HG02798 (cell line): ENCODE data around the gene JADE1.

ENCODE experiments used
- ATAC-seq: cut with Tn5 transposase; IDR thresholded peaks from one replicate; pipeline ENCODE4 v1.9.1; 2021; ENCODE audit warnings: mild to moderate bottlenecking; ENCODE audit not compliant: unreplicated experiment, poor library complexity

JADE1 gene

DNA sequence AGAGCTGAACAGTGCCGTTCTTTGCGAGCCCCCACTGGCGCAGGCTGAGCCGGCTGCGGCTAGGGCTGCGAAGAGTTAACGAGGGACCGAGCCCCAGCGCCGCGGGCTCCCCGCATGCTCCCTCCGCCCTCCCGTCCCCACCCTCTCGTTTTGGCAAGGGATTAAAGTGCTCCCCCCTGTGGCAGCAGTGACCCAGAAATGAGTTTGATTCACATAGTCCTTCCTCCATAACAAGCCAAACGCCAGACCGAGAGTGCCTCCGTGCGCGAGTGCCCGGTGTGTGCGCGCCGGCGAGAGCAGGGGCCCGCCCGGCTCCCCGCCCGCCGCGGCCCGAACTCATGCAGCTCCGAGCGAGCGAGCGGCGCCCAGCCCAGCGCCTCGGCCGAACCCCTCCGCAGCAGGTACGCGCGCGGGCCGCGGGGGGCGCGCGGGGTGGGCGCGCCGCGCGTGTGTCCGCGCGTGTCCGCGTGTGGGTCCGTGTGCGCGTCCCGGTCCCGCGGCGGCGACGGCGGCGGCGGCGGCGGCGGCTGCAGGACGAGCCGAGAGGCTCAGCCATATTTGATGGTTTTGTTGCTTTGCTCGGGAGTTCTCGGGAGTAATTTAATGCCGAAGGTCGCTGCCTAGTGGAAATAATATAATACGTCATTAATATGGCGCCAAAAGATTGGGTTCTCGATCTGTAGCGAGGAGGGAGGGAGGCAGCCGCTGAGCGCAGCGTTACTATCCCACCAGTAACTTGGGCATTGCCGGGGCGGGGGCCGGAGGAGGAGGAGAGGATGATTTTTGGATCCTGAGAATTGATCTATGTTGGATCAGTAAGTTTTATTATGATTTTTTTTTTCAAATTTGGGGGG, at the start of gene JADE1:
JADE1 (plus strand) TSS at position 224 of the 854 bp plus-strand sequence. CDS start 22,059 bp downstream, outside the sequence.
- ATAC-seq: peak; percentile 63

DNA sequence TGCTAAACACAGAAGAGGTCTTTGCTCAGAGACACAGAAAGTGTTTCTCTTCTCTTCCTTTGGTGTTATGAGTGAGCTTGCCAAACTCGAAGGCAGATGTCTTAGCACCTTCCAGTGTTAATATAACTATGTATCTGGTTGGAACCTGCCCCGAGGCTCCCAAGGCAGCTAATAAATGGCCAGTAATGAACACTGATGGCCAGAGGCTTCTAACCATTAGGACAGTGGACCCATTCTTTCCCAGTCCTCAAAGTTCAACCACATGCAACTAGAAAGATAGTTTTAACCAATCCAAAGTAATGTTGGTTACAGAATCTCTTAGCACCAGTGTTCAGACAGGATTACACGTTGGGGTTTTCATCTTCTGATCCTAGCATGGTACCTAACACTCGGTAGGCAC, 42.7 kb upstream of the JADE1 start:
- no peak for ATAC-seq

GRCh38 chr4:128768373-128768996, 41.0 kb upstream of the JADE1 start:
- ATAC-seq: no peak

- ATAC-seq: no peak
Measured at GRCh38 chr4:128769011-128769410, 40.5 kb upstream of the JADE1 start.

- no peak for ATAC-seq
Measured at GRCh38 chr4:128770807-128771206, 38.7 kb upstream of the JADE1 start.

DNA sequence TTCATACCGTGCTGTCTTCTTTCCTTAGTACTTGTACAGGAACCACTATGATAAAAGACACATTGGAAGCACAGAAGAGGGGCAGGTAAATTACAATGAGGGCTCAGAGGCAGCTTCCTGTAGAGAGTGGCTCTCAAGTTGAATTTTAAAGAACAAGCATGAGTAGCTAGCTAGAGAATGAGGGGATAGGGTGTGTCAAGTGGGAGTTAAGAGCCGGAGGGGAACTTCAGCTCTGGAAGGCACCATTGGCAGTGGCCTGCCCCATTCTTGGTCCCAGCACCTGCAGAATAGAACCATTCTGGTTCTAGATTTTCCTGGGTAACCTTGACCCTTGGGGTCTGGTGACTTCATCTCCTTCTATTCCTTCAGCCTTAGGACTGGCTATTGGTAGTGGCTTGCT, 34.0 kb upstream of the JADE1 start:
- ATAC-seq: no peak

GRCh38 chr4:128775916-128776315, 33.6 kb upstream of the JADE1 start:
- ATAC-seq: no peak

DNA sequence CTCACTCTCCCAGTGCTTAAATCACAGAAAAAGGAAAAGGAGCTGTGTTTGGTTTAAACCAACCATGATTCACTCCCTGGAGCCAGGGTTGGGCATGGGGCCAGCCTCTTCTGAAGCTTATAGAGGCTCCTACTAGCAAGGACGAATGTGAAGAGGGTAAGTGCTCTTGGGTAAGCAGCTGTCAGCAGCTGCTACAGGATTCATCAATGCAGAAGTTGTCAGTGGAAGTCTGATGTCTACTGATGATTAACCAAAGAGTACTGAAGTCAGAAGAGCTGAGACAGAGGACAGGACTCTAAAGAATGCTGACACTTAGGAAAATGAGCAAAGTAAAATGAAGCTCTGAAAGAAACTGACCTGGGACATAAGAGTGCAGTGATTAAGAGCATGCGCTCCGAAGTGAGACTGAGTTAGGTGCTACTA, 32.7 kb upstream of the JADE1 start:
- no peak for ATAC-seq

DNA sequence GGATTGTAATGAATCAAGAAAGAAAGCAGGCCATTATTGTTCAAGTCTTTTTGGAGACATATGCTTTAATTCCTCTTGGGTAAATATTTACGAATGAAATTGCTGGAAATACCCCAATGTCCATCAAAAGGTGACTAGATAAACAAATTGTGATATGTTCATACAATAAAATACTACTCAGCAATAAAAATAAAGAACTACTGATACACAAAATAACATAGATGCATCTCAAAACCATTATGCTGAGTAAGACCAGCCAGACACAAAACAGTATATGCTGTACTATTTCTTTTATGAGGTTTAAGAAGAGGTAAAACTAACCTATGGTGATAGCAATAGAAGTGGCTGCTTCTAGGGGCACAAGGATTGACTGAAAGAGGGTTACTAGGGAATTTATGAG, 28.8 kb upstream of the JADE1 start:
- no peak for ATAC-seq

DNA sequence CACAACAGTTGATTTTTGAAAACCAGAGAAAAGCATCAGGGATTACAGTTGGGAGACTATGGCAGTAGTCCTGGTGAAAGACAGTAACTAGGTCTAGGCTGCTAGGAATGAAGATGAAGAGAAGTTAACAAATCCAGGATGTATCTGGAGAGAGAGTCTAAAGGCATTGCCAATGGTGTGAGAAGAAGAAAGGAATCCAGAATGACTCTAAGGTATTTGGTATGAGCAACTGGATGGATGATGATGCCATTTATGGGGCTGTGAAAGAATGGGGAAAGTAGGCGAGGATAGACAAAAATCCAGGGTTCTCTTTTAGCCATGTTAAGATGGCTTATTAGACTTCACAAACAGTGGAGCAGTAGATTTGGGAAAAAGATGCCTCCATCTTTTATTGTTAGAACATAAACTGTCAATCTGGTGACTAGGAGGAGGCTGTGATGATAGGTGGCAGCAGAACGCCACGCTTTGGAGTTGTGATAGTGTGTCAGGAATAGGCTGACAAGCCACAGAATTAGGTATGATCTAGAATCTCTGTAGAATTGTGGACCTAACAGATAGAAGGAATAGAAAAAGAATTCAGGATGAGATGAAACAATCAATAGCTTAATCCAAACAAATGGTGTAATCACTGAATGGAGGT, 27.3 kb upstream of the JADE1 start:
- peak; percentile 75 for ATAC-seq

DNA sequence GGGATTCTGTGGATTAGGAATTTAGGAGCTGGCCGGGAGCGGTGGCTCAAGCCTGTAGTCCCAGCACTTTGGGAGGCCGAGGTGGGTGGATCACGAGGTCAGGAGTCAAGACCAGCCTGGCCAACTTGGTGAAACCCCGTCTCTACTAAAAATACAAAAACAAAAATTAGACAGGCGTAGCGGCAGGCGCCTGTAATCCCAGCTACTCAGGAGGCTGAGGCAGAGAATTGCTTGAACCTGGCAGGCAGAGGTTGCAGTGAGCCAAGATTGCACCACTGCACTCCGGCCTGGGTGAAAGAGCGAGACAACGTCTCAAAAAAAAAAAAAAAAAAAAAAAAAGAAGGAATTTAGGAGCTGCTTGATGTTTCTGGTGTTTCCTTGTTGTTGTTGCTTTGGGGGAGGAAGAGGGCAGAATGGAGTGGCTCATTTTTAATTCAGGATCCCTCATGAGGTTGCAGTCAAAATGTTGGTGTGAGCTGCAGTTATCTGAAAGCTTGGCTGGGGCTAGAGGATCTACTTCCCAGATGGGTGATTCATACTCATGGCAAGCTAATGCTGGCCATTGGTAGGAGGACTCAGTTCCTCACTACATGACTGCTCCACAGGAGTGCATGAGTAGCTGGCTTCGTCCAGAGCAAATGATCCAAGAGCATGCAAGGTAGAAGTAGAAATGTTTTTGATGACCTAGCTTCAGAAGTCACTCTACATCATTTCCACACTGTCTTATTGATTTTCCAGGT, 26.5 kb upstream of the JADE1 start:
- no peak for ATAC-seq

GRCh38 chr4:128787509-128788311, 21.8 kb upstream of the JADE1 start:
- no peak for ATAC-seq

GRCh38 chr4:128793859-128794672, 15.4 kb upstream of the JADE1 start:
- peak; percentile 66 for ATAC-seq

DNA sequence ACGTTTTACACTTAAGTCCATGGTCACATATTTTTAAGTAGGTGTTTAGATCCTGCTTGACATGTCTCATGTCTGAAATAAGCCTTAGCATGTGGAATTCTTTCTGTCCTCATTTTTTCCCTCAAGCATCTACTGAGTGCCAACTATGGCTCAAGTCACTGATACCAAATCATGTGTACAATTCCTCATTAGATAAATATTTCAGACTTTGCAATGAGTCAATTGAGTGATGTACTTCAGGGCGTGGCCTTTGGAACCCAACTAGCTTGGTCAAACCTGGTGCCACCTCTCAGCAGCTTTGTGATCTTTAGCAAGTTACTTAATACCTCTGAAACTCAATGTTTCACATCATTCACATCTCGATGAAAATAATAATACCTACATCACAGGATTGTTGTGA, 12.6 kb upstream of the JADE1 start:
- no peak for ATAC-seq

DNA sequence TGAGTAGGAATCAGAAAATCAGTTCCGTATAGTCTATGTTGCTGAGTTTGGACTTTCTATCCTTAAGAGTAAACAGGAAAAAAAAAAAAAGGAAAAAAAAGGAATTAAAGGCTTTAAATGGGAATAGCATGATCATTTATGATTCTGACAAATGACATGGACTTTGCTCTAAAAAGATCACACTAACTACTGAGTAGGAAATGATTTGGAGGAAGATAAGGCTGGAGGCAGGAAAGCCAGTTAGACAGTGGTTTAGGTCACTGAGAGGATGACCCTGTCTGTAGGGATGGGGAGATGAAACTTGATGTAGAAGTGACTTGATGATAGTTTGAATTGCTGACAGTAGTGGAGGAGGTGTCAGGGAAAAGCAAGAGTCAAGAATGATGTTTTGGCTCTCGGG, 9.2 kb upstream of the JADE1 start:
- no peak for ATAC-seq

DNA sequence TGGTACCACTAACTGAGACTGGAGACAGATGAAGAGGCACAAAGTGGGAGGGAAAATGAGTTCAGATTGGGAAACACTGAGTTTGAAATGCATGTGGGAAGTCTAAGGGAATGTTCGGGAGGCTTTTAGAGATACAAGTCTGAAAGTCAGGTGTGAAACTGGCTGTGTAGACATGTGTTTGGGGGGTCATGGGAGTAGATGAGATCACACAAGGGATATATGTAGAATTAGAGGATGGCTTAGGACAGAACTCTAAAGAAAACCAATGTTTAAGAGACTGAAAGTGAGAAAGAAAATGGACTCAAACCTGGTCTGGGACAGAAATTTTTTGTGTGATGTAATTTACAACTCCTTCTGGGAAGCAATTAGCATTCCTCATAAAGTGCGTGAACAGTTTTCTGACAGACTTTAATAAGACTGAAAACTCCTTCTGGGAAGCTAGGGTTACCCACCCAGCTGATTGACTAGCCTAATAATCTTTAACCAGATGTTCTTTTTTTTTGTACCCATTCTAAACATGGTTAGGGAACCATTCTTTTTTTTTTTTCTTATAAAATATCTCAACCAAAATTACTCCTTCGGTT, 8.7 kb upstream of the JADE1 start:
- ATAC-seq: no peak

- no peak for ATAC-seq
Measured at GRCh38 chr4:128802680-128803628, 6.5 kb upstream of the JADE1 start.

GRCh38 chr4:128803783-128804182, 5.7 kb upstream of the JADE1 start:
- peak; percentile 47 for ATAC-seq
